Activated naive CD4-positive, alpha-beta T cell treated with anti-CD3 and anti-CD28 coated beads, Interleukin-2, amount 50 U/mL, for 24 hours (primary cell): Measurements from ENCODE around the gene SLC52A1.
"Not testable (repeated sequence)": the region's sequence is repeated elsewhere in the genome, so short reads cannot be mapped to it uniquely, and the experiment has no call there.

Source experiments
- H3K27ac Mint-ChIP-seq: one replicate; pipeline ENCODE4 v1.8.0; 2021; ENCODE audit warnings: mild to moderate bottlenecking, mixed read lengths
- H3K27me3 Mint-ChIP-seq: one replicate; pipeline ENCODE4 v1.8.0; 2021; ENCODE audit warnings: mixed read lengths
- H3K36me3 Mint-ChIP-seq: one replicate; pipeline ENCODE4 v1.8.0; 2021; ENCODE audit warnings: mixed read lengths
- H3K4me1 Mint-ChIP-seq: one replicate; pipeline ENCODE4 v1.8.0; 2021; ENCODE audit warnings: mixed read lengths
- H3K4me3 Mint-ChIP-seq: one replicate; pipeline ENCODE4 v1.8.0; 2021; ENCODE audit warnings: mild to moderate bottlenecking, mixed read lengths
- H3K9me3 Mint-ChIP-seq: one replicate; pipeline ENCODE4 v1.8.0; 2021; ENCODE audit warnings: mixed read lengths

Gene SLC52A1

GRCh38 chr17:5035315-5035714 is at the start of gene SLC52A1:
SLC52A1 (minus strand) TSS chr17:5035426; CDS start chr17:5034606, 820 bp downstream.
- peaks cover 23% of the 10 kb centered on the region for H3K4me1 Mint-ChIP-seq
- no peak within 1 kb of the TSS for H3K4me3 Mint-ChIP-seq
- H3K27me3 Mint-ChIP-seq = no peaks in the 10 kb centered on the region
- no peaks in the 10 kb centered on the region for H3K9me3 Mint-ChIP-seq
- H3K27ac Mint-ChIP-seq = no peak within 1 kb of the TSS
- no peaks in the 10 kb centered on the region for H3K36me3 Mint-ChIP-seq

DNA sequence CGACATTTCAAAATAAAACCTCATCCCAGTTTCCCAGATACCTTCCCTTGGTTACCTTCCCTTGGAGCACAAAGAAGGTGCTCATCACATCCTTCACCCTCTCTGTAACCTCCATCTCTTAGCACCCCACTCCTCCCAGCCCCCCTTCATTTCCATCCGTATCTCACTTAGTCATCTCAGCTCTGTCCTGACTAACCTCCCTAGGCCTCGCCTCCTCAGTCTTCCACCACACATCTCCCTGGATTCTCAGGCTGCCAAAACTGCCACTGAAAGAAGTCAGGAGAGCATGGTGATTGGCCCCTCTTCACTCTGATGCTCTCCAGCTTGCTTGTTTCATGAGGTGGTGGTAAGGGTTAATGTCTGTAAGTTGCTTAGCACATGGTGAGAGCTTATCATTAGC is 45.4 kb upstream of the SLC52A1 start:
- Mint-ChIP-seq H3K27me3 (no peaks in the 10 kb centered on the region), H3K36me3 (peaks cover 19% of the 10 kb centered on the region), H3K27ac (no peak overlapping the region), H3K4me3 (no peak overlapping the region), H3K4me1 (peaks cover 34% of the 10 kb centered on the region), H3K9me3 (peaks cover 5% of the 10 kb centered on the region)

GRCh38 chr17:5078106-5079028 is 43.1 kb upstream of the SLC52A1 start, which contains the start of gene ZFP3:
ZFP3 (plus strand) TSS chr17:5078467; CDS start chr17:5091505, 13,038 bp downstream.
- H3K9me3 Mint-ChIP-seq = no peaks in the 10 kb centered on the region
- H3K27ac Mint-ChIP-seq = peak within 1 kb of the TSS; percentile 94
- peaks cover 30% of the 10 kb centered on the region for H3K4me1 Mint-ChIP-seq
- H3K4me3 Mint-ChIP-seq = peak within 1 kb of the TSS; percentile 83
- H3K27me3 Mint-ChIP-seq = no peaks in the 10 kb centered on the region
- H3K36me3 Mint-ChIP-seq = peaks cover 6% of the 10 kb centered on the region

- no peaks in the 10 kb centered on the region for H3K9me3 Mint-ChIP-seq
- H3K27me3 Mint-ChIP-seq = no peaks in the 10 kb centered on the region
- H3K27ac Mint-ChIP-seq = peak overlapping the region; percentile 94
- H3K4me3 Mint-ChIP-seq = peak overlapping the region; percentile 83
- H3K36me3 Mint-ChIP-seq = peaks cover 1% of the 10 kb centered on the region
- H3K4me1 Mint-ChIP-seq = peaks cover 27% of the 10 kb centered on the region
Observed at GRCh38 chr17:5077781-5078105, 42.5 kb upstream of the SLC52A1 start.

GRCh38 chr17:5077275-5077674 is 42.0 kb upstream of the SLC52A1 start:
- not testable (repeated sequence) for H3K9me3 Mint-ChIP-seq, H3K27me3 Mint-ChIP-seq, H3K36me3 Mint-ChIP-seq
- Mint-ChIP-seq H3K27ac (peak overlapping the region; percentile 94), H3K4me3 (peak overlapping the region; percentile 83), H3K4me1 (peaks cover 25% of the 10 kb centered on the region)

- not testable (repeated sequence) for H3K4me3 Mint-ChIP-seq, H3K36me3 Mint-ChIP-seq, H3K9me3 Mint-ChIP-seq, H3K27ac Mint-ChIP-seq, H3K27me3 Mint-ChIP-seq
- H3K4me1 Mint-ChIP-seq = peaks cover 20% of the 10 kb centered on the region
Observed at GRCh38 chr17:5075472-5075871, 40.2 kb upstream of the SLC52A1 start.

DNA sequence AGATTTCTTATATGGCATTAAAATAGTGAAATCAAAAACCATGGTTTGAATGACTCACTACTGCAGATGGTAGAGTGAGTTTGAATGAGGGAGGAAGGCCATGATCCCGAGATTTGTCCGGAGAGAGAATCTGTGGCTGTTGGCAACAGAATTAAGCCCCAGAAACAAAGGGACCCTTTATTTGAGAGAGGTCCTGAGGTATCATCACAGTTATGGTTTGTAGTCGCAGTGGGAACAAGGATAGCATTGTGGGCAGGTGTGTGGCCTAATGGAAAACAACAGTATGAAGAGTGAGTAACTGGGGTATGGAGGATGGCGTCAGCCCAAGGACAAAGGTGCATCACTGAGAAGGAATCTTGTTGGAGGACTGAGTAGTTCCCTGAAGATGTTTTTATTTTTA is 34.5 kb upstream of the SLC52A1 start:
- Mint-ChIP-seq H3K36me3 (no peaks in the 10 kb centered on the region), H3K27ac (no peak overlapping the region), H3K27me3 (no peaks in the 10 kb centered on the region), H3K9me3 (no peaks in the 10 kb centered on the region), H3K4me3 (no peak overlapping the region), H3K4me1 (no peaks in the 10 kb centered on the region)

- Mint-ChIP-seq H3K9me3 (no peaks in the 10 kb centered on the region), H3K4me3 (no peak overlapping the region), H3K4me1 (peaks cover 1% of the 10 kb centered on the region), H3K36me3 (no peaks in the 10 kb centered on the region), H3K27me3 (no peaks in the 10 kb centered on the region), H3K27ac (peak overlapping the region; percentile 55)
Observed at GRCh38 chr17:5068236-5068635, 33.0 kb upstream of the SLC52A1 start.

GRCh38 chr17:5065227-5065744 is 30.1 kb upstream of the SLC52A1 start:
- no peaks in the 10 kb centered on the region for H3K27me3 Mint-ChIP-seq
- peaks cover 7% of the 10 kb centered on the region for H3K4me1 Mint-ChIP-seq
- H3K9me3 Mint-ChIP-seq = no peaks in the 10 kb centered on the region
- H3K27ac Mint-ChIP-seq = no peak overlapping the region
- no peaks in the 10 kb centered on the region for H3K36me3 Mint-ChIP-seq
- H3K4me3 Mint-ChIP-seq = no peak overlapping the region

GRCh38 chr17:5055543-5055942 is 20.3 kb upstream of the SLC52A1 start:
- no peak overlapping the region for H3K4me3 Mint-ChIP-seq
- peaks cover 2% of the 10 kb centered on the region for H3K36me3 Mint-ChIP-seq
- H3K27ac Mint-ChIP-seq = no peak overlapping the region

GRCh38 chr17:5050278-5050677 is 15.1 kb upstream of the SLC52A1 start:
- H3K4me3 Mint-ChIP-seq = no peak overlapping the region
- peaks cover 38% of the 10 kb centered on the region for H3K4me1 Mint-ChIP-seq
- H3K27ac Mint-ChIP-seq = no peak overlapping the region
- H3K36me3 Mint-ChIP-seq = peaks cover 2% of the 10 kb centered on the region
- H3K9me3 Mint-ChIP-seq = no peaks in the 10 kb centered on the region
- no peaks in the 10 kb centered on the region for H3K27me3 Mint-ChIP-seq

More at GRCh38 chr17:5055543-5055942, 20.3 kb upstream of the SLC52A1 start:
- Mint-ChIP-seq H3K27me3 (no peaks in the 10 kb centered on the region), H3K4me1 (peaks cover under 1% of the 10 kb centered on the region), H3K9me3 (no peaks in the 10 kb centered on the region)

- peaks cover 46% of the 10 kb centered on the region for H3K4me1 Mint-ChIP-seq
- H3K36me3 Mint-ChIP-seq = no peaks in the 10 kb centered on the region
- peak overlapping the region; percentile 88 for H3K27ac Mint-ChIP-seq
- H3K27me3 Mint-ChIP-seq = no peaks in the 10 kb centered on the region
- peak overlapping the region; percentile 49 for H3K4me3 Mint-ChIP-seq
- H3K9me3 Mint-ChIP-seq = no peaks in the 10 kb centered on the region
Observed at GRCh38 chr17:5049314-5049841, 14.2 kb upstream of the SLC52A1 start.

- H3K9me3 Mint-ChIP-seq = no peaks in the 10 kb centered on the region
- no peaks in the 10 kb centered on the region for H3K27me3 Mint-ChIP-seq
- H3K27ac Mint-ChIP-seq = no peak overlapping the region
- H3K36me3 Mint-ChIP-seq = no peaks in the 10 kb centered on the region
- H3K4me1 Mint-ChIP-seq = peaks cover 62% of the 10 kb centered on the region
- peak overlapping the region; percentile 23 for H3K4me3 Mint-ChIP-seq
Observed at GRCh38 chr17:5047446-5047845, 12.2 kb upstream of the SLC52A1 start.

GRCh38 chr17:5045496-5045895 is 10.3 kb upstream of the SLC52A1 start:
- peak overlapping the region; percentile 13 for H3K4me3 Mint-ChIP-seq
- H3K36me3 Mint-ChIP-seq = no peaks in the 10 kb centered on the region
- H3K9me3 Mint-ChIP-seq = no peaks in the 10 kb centered on the region
- peaks cover 68% of the 10 kb centered on the region for H3K4me1 Mint-ChIP-seq
- peak overlapping the region; percentile 66 for H3K27ac Mint-ChIP-seq
- H3K27me3 Mint-ChIP-seq = no peaks in the 10 kb centered on the region

DNA sequence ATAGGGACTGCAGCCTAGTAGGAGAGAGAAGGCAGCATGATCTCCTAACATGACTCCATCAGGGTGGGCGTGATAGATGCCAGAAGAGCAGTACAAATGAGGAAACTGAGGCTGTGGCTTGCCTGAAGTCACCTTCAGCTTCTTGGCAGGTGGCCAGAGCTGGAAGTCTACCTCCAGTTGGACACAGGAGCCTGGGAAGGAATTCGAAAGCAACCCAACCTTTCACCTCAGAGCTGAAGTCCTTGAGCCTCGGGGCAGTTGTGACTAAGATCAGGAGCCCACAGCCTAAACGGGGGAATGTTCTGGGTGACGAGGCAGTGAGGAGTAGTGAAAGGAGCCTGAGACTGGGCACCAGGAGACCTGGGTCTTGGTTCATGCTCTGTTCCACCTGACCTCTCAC is 9.4 kb upstream of the SLC52A1 start:
- H3K27me3 Mint-ChIP-seq = no peaks in the 10 kb centered on the region
- no peaks in the 10 kb centered on the region for H3K36me3 Mint-ChIP-seq
- peak overlapping the region; percentile 39 for H3K4me3 Mint-ChIP-seq
- H3K4me1 Mint-ChIP-seq = peaks cover 60% of the 10 kb centered on the region
- no peaks in the 10 kb centered on the region for H3K9me3 Mint-ChIP-seq
- peak overlapping the region; percentile 85 for H3K27ac Mint-ChIP-seq

DNA sequence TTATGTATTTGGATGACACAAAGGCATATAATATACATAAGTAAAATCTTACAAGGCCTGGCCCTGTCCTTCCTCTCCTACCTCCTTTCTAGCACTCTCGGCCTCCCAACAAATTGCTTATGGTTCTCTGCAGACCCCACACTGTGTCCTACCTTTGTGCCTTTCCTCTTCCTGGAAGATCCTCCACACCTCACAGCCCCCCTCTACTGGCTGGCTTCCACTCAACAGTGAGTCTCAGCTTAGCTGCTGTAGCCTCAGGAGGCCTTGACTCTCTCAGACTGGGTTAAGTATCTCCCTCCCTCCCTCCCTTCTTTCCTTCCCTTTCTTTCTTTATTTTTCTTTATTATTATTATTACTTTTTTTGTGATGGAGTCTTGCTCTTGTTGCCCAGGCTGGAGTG is 8.3 kb upstream of the SLC52A1 start:
- peak overlapping the region; percentile 51 for H3K4me3 Mint-ChIP-seq
- H3K27ac Mint-ChIP-seq = peak overlapping the region; percentile 38
- H3K4me1 Mint-ChIP-seq = peaks cover 52% of the 10 kb centered on the region
- no peaks in the 10 kb centered on the region for H3K36me3 Mint-ChIP-seq
- no peaks in the 10 kb centered on the region for H3K27me3 Mint-ChIP-seq
- H3K9me3 Mint-ChIP-seq = no peaks in the 10 kb centered on the region
